NCI-H345 (cell line): ENCODE data around the gene SLU7.
"Not testable (repeated sequence)": the region's sequence is repeated elsewhere in the genome, so short reads cannot be mapped to it uniquely, and the experiment has no call there.

Experiments used
- DNase-seq: peaks from one replicate; lab custom pipeline; 2025; lab: John Stamatoyannopoulos, UW

The SLU7 gene

GRCh38 chr5:160450164-160450932 lies 31.5 kb upstream of the SLU7 start:
- no peak for DNase-seq

GRCh38 chr5:160449458-160449857 lies 30.6 kb upstream of the SLU7 start:
- no peak for DNase-seq

- DNase-seq = no peak
Observed at GRCh38 chr5:160448886-160449285, 30.0 kb upstream of the SLU7 start.

- no peak for DNase-seq
Observed at GRCh38 chr5:160445751-160446150, 26.9 kb upstream of the SLU7 start.

GRCh38 chr5:160445132-160445531 lies 26.3 kb upstream of the SLU7 start:
- no peak for DNase-seq

- DNase-seq = no peak
Observed at GRCh38 chr5:160444407-160444806, 25.5 kb upstream of the SLU7 start.

- no peak for DNase-seq
Observed at GRCh38 chr5:160442824-160443431, 24.0 kb upstream of the SLU7 start.

- DNase-seq = no peak
Observed at GRCh38 chr5:160441311-160441781, 22.5 kb upstream of the SLU7 start.

GRCh38 chr5:160439205-160439600 lies 20.3 kb upstream of the SLU7 start:
- DNase-seq = peak; percentile 84

GRCh38 chr5:160438316-160439204 lies 19.7 kb upstream of the SLU7 start:
- DNase-seq = peak; percentile 81

GRCh38 chr5:160437271-160437670 lies 18.4 kb upstream of the SLU7 start:
- DNase-seq = no peak

- DNase-seq = not testable (repeated sequence)
Observed at GRCh38 chr5:160436661-160437060, 17.8 kb upstream of the SLU7 start.

GRCh38 chr5:160436017-160436416 lies 17.1 kb upstream of the SLU7 start:
- DNase-seq = no peak

- no peak for DNase-seq
Observed at GRCh38 chr5:160435532-160435931, 16.7 kb upstream of the SLU7 start.

- peak; percentile 84 for DNase-seq
Observed at GRCh38 chr5:160434022-160434531, 15.2 kb upstream of the SLU7 start.

GRCh38 chr5:160432787-160433186 lies 13.9 kb upstream of the SLU7 start:
- DNase-seq = no peak

GRCh38 chr5:160432196-160432595 lies 13.3 kb upstream of the SLU7 start:
- no peak for DNase-seq

GRCh38 chr5:160427607-160428006 lies 8.7 kb upstream of the SLU7 start:
- DNase-seq = no peak

- peak; percentile 80 for DNase-seq
Observed at GRCh38 chr5:160423099-160423498, 4.2 kb upstream of the SLU7 start.

- peak; percentile 98 for DNase-seq
Observed at GRCh38 chr5:160421625-160422258, 2.9 kb upstream of the SLU7 start, which contains the start of gene PTTG1. Gene PTTG1 (plus strand): TSS chr5:160421855. CDS start chr5:160422313, 458 bp downstream.

- DNase-seq = no peak
Observed at GRCh38 chr5:160420331-160420610, 1.4 kb upstream of the SLU7 start.
